GM21515 (cell line): ENCODE results near the gene DEPDC1B.
"Not testable (repeated sequence)": the region's sequence is repeated elsewhere in the genome, so short reads cannot be mapped to it uniquely, and the experiment has no call there.

ENCODE experiments used
- ATAC-seq: cut with Tn5 transposase; IDR thresholded peaks from one replicate; pipeline ENCODE4 v1.9.1; 2021; ENCODE audit not compliant: unreplicated experiment

The DEPDC1B gene

DNA sequence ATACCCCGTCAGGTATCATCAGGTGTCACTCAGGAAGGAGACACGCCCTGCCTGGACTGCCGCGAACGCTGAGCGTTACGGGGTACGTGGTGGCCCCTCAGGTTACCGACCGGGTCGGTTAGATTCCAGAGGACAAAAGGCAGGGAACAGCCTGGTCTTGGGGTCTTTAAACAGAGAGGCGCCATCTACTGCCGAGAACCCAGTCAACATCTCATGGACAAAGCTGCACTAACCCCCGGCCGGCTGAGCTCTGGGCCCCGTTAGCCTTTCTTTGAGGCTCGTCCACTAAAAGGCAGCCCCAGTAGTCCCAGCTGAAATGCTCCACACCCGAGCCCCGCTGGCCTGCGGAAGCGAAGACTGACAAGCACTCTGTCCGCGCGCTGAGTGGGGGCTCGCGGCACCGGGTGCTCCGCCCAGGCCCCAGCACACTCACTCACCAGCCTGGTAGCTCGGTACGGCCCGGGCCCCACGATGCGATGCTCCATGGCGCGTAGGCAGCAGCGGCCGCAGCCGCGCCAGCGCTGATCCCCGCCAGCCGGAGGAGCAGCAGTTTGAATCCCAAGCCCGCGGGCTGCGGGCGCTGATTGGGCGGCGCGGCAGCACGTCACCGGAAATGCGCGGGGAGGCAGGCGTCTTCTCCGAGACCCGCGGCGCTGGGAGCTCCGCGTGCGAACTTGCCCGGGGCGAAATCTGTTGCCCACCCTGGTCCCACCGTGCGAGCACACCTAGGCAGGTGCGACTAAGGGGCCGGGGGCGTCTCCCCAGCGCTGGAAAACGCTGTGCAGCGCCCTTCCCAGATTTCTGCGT lies at the start of gene DEPDC1B:
DEPDC1B (minus strand) TSS at position 558 of the 807 bp plus-strand sequence; CDS start at position 485, 73 bp downstream.
- ATAC-seq: peak; percentile 97

GRCh38 chr5:60744682-60745081 lies 44.7 kb upstream of the DEPDC1B start:
- no peak for ATAC-seq

DNA sequence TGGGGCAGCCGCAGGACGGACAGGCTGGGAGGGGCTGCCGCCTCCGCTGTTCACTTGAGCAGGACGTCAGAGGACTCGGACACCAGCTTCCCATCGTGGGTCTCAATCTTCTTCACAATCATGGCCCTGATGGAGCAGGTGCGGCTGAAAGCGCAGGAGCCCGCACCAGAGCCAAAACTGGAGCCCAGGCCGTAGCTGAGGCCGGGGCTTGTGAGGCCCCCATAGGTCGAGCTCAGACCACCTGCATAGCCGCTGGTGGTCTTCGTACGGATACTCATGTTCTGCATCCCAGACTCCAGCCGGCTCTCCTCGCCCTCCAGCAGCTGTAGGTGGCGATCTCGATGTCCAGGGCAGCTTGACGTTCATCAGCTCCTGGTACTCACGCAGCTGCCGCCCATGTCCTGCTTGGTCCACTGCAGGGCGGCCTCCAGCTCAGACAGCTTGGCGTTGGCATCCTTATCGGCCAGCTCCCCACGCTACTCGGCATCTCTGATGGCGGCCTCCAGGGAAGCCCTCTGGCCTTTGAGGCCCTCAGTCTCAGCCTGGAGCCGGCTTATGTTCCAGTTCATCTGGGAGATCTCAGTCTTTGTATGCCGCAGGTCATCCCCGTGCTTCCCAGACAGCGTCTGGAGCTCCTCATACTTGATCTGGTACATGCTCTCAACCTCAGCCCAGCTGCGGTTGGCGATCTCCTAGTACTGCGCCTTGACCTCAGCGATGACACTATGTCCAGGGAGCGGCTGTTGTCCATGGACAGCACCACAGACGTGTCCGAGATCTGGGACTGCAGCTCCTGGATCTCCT lies 43.7 kb upstream of the DEPDC1B start:
- ATAC-seq: no peak

- no peak for ATAC-seq
Measured at GRCh38 chr5:60740322-60740721, 40.4 kb upstream of the DEPDC1B start.

- no peak for ATAC-seq
Measured at GRCh38 chr5:60738933-60739332, 39.0 kb upstream of the DEPDC1B start.

DNA sequence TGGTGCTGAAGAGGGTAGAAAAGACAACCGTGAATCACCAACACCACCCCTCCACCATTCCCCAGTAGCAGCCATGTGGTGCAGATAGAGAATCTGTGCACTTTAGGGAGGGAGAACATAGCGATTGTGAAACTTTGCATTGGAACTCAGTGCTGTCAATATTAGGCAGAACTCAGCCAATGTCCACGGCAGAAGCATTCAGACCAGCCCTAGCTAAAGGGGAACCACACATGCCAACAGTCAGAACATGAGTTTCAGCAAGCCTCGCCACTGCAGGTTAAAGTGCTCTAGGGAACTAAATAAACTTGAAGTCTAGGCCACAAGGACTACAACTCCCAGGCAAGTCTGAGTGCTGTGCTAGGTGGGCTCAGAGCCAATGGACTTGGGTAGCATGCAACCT lies 38.5 kb upstream of the DEPDC1B start:
- ATAC-seq: no peak

DNA sequence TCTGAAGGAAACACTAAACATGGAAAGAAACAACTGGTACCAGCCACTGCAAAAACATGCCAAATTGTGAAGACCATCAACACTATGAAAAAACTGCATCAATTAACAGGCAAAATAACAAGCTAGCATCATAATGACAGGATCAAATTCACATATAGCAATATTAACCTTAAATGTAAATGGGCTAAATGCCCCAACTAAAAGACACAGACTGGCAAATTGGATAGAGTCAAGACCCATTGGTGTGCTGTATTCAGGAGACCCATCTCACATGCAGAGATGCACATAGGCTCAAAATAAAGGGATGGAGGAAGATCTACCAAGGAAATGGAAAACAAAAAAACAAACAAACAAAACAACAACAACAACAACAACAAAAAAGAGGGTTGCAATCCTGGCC lies 30.9 kb upstream of the DEPDC1B start:
- not testable (repeated sequence) for ATAC-seq

DNA sequence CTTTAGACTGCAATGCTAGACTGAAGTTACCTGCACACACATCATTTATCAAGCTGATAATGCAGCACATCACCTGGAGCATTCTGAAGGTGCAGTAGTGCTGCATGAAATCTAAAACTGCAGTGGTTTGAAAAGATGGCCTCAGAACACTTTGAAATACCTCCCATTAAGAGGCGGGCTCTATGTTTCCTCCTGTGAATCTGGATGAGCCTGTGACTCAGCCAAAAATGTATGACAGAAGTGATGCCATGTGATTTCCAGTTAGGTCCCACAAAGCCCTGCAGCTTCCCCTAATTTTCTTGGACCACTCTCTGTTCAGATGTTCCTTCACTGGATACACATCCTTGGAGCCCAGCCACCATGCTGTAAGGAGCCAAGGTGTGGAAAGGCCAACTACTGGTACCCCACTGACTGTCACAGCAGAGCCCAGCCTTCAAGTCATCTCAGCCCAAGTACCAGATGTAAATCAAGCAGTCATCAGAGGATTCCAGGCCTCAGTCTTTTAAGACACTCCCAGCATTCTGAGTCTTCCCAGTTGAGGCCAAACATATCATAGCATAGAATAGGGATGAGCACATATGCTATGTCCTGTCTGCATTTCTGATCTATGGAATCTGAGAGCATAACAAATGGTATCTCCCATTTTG lies 27.2 kb upstream of the DEPDC1B start:
- no peak for ATAC-seq

GRCh38 chr5:60724126-60724525 lies 24.2 kb upstream of the DEPDC1B start:
- ATAC-seq: no peak

DNA sequence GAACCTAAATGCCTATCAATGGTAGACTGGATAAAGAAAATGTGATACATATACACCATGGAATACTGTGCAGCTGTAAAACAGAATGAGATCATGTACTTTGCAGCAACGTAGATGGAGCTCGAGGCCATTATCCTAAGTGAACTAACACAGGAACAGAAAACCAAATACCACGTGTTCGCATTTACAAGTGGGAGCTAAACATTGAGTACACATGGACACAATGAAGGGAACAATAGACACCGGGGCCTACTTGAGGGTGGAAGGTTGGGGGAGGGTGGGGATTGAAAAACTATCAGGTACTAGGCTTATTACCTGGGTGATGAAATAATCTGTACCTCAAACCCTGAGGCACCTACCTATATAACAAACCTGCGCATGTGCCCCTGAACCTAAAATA lies 22.4 kb upstream of the DEPDC1B start:
- no peak for ATAC-seq

GRCh38 chr5:60719329-60719728 lies 19.4 kb upstream of the DEPDC1B start:
- no peak for ATAC-seq

DNA sequence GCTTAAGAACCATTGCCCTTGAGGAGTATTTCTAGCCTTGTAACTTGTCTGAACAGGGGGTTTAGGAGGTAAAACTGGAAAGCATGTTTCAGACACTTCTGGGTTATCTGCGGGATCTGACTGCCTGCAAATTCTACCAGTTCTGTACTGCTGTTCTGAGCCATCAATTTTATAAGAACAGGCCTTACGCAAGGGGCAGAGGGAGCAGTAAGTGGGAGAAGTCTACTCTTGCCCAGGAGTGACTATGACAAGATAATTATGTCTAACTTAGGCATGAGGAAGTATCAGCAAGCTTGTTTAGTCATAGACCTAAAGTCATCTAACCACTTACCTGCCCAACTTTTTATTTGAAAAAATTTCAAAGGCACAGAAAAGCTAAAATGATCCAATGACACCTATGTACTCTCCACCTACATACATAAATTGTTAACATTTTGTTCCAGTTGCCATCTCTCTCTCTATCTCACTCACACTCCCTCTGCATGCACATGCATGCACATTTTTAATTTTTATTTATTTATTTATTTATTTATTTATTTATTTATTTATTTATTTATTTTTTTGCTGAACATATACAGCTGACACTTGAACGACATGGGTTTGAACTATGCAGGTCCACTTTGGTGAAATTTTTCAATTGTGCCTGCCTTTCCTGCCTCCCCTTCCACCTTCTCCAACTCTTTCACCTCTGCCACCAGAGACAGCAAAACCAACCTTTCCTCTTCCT lies 18.4 kb upstream of the DEPDC1B start:
- ATAC-seq: no peak

GRCh38 chr5:60715201-60715928 lies 15.4 kb upstream of the DEPDC1B start:
- not testable (repeated sequence) for ATAC-seq

GRCh38 chr5:60712950-60713349 lies 13.0 kb upstream of the DEPDC1B start:
- no peak for ATAC-seq

DNA sequence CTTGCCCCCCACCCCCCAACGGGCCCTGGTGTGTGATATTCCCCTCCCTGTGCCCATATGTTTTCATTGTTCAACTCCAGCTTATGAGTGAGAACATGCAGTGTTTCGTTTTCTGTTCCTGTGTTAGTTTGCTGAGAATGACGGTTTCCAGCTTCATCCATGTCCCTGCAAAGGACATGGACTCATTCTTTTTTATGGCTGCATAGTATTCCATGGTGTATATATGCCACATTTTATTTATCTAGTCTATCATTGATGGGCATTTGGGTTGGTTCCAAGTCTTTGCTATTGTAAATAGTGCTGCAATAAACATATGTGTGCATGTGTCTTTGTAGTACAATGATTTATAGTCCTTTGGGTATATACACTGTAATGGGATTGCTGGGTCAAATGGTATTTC lies 11.9 kb upstream of the DEPDC1B start:
- not testable (repeated sequence) for ATAC-seq

DNA sequence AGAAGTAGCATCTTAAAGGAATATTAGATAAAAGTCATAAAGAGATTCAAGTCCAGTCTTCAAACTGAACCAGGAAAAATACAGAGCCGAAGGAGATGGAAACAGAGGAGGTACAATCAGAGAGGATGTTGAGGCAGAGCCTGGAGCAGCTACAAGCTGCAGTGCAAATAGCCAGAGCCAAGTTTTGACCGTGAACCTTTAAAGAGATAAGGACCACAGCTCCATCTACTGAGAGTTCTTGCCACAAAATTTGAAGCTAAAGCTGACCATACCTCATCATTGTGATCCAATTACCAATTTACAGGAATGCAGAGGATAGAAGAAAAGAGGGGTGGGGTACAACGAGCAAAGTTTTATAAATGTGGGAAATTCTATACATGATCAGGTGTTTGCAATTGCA lies 10.4 kb upstream of the DEPDC1B start:
- no peak for ATAC-seq

DNA sequence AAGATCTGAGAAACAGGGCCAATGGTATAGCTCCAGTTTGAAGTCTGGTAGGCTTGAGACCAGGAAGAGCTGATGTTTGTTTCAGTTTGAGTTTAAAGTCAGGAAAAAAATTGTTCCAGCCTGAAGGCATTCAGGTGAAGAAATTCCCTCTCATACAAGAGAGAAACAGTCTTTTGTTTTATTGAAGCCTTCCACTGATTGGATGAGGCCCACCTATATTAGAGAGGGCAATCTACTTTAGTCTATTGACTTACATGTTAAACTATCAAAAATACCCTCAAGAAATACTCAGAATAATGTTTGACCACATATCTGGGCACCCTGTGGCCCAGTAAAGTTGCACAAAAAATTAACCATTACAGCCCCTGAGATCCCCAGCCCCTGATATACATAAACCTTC lies 5.2 kb upstream of the DEPDC1B start:
- no peak for ATAC-seq

DNA sequence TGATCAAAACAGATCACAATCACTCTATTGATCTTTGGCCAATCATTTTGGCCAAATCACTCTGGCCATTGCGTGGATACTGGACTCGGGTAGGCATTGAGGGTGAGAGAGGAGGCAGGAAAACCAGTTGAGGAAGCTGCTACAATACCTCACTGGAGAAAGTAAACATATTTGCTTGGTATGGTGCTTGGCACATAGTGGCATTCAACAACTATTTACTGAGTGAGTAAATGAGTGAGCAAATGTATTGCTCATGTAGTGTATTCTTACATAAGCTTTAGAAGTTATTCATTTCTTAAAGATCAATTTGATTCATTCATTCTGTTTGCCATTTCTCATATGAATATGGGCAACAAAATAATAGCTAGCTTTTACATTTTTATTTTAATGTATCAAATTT lies 4.0 kb upstream of the DEPDC1B start:
- ATAC-seq: no peak

- ATAC-seq: no peak
Measured at GRCh38 chr5:60701321-60701968, 1.5 kb upstream of the DEPDC1B start.

DNA sequence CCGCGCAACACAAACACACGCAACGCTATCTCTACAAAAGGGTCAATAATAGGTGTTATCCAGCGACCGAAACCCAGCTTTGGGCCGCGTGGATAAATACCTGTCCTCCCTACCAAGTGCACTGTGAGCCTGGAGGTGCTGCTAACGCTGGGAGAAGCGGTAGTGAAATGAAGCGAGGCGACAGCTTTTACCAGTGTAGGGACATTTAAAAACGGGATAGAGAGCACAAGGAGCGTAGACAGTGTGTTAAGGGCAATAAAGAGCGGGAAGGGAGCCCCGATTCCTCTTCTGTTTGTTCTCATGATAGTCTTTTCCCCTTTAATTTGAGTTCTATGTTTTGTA lies 421 bp upstream of the DEPDC1B start:
- peak; percentile 25 for ATAC-seq
